ENCODE measurements around the gene PGM5. TPM values are rescaled to one million over a fixed set of nuclear protein-coding genes. Genes with fewer than 3 reads are reported as not detected.

Gene PGM5
- total and polyA plus RNA-seq, 3 donors from 2014 or later, result 9.3 to 19.4 (median 10.4) TPM

DNA sequence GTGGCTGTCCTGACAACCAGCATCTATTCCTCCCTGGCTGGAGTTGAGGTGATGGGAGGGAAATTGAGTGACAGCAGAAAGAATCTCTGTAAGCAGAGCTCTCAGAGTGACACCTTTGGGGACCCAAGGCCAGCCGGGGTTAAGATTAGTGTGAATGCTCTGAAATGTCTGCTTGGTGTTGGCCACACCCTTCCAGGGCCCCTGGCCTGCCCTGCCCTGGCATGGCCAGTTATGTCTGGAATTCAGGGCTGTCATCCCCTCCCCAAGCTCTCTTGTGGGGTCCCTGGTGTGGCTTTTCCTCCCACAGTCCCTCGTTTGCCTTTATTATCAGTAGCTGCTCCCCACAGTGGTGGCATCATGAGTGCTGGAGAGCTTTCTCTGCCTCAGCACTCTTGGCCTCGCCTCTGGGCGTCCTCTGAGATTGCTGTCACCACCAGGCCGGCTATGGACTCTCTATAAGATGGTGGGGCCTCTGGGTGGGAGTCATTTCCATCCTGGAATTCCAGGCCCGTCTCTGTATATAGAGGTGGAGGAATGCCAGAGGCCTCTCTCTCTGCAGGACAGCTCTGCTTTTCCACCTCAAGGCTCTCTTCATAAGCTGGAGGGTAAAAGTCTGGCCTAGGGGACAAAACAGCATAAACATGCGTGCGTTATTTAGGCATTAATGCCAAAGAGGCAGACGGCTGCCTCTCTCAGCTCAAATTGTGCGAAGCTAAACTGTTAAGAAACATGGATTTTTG is 180.6 kb downstream of the PGM5 start:
- Histone ChIP-seq H3K27me3 (no peaks in the 10 kb centered on the region), H3K4me1 (no peaks in the 10 kb centered on the region), H3K9me3 (no peaks in the 10 kb centered on the region), H3K36me3 (ENCODE audit: low read depth, missing control alignments) (no peaks in the 10 kb centered on the region), H3K27ac (no peak overlapping the region), H3K4me3 (no peak overlapping the region)
- intact Hi-C loops (cut with DNase I; ENCODE audit: low total_unique reads), result no loop called here
- no peak for DNase-seq
- TF ChIP-seq, protein P1, sequence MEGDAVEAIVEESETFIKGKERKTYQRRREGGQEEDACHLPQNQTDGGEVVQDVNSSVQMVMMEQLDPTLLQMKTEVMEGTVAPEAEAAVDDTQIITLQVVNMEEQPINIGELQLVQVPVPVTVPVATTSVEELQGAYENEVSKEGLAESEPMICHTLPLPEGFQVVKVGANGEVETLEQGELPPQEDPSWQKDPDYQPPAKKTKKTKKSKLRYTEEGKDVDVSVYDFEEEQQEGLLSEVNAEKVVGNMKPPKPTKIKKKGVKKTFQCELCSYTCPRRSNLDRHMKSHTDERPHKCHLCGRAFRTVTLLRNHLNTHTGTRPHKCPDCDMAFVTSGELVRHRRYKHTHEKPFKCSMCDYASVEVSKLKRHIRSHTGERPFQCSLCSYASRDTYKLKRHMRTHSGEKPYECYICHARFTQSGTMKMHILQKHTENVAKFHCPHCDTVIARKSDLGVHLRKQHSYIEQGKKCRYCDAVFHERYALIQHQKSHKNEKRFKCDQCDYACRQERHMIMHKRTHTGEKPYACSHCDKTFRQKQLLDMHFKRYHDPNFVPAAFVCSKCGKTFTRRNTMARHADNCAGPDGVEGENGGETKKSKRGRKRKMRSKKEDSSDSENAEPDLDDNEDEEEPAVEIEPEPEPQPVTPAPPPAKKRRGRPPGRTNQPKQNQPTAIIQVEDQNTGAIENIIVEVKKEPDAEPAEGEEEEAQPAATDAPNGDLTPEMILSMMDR (IDR thresholded peaks at IDR 0.05), result no peak
- TF ChIP-seq POLR2A (IDR thresholded peaks at IDR 0.05), result no peak
- WGBS, 2 donors, result 74 to 79% methylated on average over 8 to 10 of the region's 10 CpGs

DNA sequence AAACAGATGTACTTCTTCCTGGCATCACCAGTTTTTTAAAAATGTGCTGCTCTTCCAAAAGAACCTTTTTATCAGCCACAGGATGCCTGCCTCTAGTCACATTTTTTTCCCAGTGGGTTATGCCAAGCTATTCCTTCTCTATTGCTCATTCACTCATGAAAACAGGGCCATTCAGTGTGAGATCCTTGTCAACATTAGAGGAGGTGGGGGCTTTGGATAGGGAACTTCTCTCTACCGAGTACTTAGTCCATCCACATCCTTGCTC is 181.1 kb downstream of the PGM5 start:
- TF ChIP-seq, protein P1 (IDR thresholded peaks at IDR 0.05), result no peak
- no peak for TF ChIP-seq POLR2A (IDR thresholded peaks at IDR 0.05)
- Histone ChIP-seq H3K36me3 (ENCODE audit: low read depth, missing control alignments) (no peaks in the 10 kb centered on the region), H3K4me1 (no peaks in the 10 kb centered on the region), H3K9me3 (no peaks in the 10 kb centered on the region), H3K27ac (no peak overlapping the region), H3K4me3 (no peak overlapping the region), H3K27me3 (no peaks in the 10 kb centered on the region)
- DNase-seq, result no peak
- WGBS, 2 donors, result 57 to 88% methylated on average over 1 of the region's 1 CpG
- intact Hi-C loops (cut with DNase I; ENCODE audit: low total_unique reads), result no loop called here

- TF ChIP-seq, protein P1 (IDR thresholded peaks at IDR 0.05), result no peak
- TF ChIP-seq POLR2A (IDR thresholded peaks at IDR 0.05), result no peak
- no peaks in the 10 kb centered on the region for H3K27me3 ChIP-seq
- H3K4me1 ChIP-seq, result no peaks in the 10 kb centered on the region
- no peak for DNase-seq
- no peak overlapping the region for H3K27ac ChIP-seq
- H3K36me3 ChIP-seq (ENCODE audit: low read depth, missing control alignments), result no peaks in the 10 kb centered on the region
- intact Hi-C loops (cut with DNase I; ENCODE audit: low total_unique reads), result no loop called here
- H3K9me3 ChIP-seq, result no peaks in the 10 kb centered on the region
- H3K4me3 ChIP-seq, result no peak overlapping the region
- 74 to 82% methylated on average over 3 of the region's 3 CpGs for WGBS, 2 donors
Observed at GRCh38 chr9:68538200-68538599, 181.8 kb downstream of the PGM5 start.

DNA sequence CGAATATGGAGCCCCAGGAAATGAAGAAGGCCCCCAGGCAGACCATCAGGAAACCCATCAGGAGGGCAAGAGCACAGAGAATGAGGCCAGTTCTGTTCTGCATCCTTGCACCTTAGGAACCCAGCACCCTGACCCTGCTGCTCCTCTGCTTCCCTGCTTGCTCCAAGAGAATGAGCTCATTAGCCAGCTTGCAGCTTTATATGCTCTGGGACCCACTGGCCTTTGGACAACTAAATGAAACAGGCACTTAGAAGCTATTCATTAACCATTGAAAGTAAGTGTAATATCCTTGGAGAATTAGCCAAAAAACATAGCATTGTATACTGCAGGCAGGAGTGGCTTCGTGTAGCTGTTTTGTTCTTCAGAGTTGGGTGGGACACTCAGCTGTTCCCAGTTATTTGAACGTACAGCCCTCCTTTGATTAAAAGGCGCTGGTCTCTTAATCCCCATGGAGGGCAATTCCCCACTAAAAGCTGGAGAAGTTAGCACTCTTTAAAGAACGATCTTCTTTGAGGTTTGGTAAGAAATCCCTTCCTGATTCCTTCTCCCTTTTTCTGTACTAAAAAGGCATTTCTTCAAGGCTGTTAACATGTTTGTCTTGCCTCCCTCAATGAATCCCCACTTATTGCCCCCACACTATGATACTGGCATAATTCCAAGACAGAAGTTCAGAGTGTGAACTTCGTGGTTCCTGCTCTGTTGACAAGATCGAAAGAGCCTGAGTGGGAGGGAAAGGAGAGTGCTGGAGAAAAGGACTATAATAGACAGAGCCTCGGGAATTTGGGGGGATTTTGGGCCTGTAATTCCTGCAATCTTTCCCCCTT is 184.5 kb downstream of the PGM5 start, which contains the start of gene TMEM252:
Gene TMEM252, minus strand, starts transcription at position 172 of the 824 bp plus-strand sequence. Its CDS starts 69 bp downstream, at position 103.
- 25 to 39% methylated on average over 7 to 8 of the region's 8 CpGs for WGBS, 2 donors
- Histone ChIP-seq H3K36me3 (ENCODE audit: low read depth, missing control alignments) (no peaks in the 10 kb centered on the region), H3K27ac (no peak within 1 kb of the TSS), H3K27me3 (no peaks in the 10 kb centered on the region), H3K4me1 (no peaks in the 10 kb centered on the region), H3K9me3 (no peaks in the 10 kb centered on the region), H3K4me3 (no peak within 1 kb of the TSS)
- no peak for TF ChIP-seq POLR2A (IDR thresholded peaks at IDR 0.05)
- TF ChIP-seq, protein P1 (IDR thresholded peaks at IDR 0.05), result no peak
- no peak for DNase-seq
- intact Hi-C loops (cut with DNase I; ENCODE audit: low total_unique reads), result no loop called here
